HCT116 (cell line): ENCODE data around the gene MCM8. TPM values are rescaled to one million over a fixed set of nuclear protein-coding genes. Genes with fewer than 3 reads are reported as not detected.

Experiments
- ATAC-seq: fragments of 200-7000 bp; cut with Tn5 transposase; 2 replicates; pipeline ENCODE4 v1.9.1; 2020; ENCODE audit warnings: mild to moderate bottlenecking, moderate library complexity
- BruUV-seq: library from RNA; stranded (reverse); fragments of 400-500 nt; replicated peaks from 2 replicates; lab custom pipeline; 2021; lab: Mats Ljungman, UMichigan
- CTCF ChIA-PET: fragments of 300-600 bp; sonication (Branson Sonifier 250); formaldehyde crosslinking; loops from one replicate; lab custom pipeline; 2021; ENCODE audit warnings: antibody characterized with exemption; lab: Charles Lee
- POLR2A ChIA-PET: fragments of 300-600, 350-600 bp; sonication (Branson Sonifier 250); formaldehyde crosslinking; loops from one replicate; lab custom pipeline; 2021; ENCODE audit warnings: antibody characterized with exemption; lab: Charles Lee
- RAD21 ChIA-PET, 2 experiments: fragments of 300-600 bp; sonication (Branson Sonifier 250); formaldehyde crosslinking; loops; one replicate each; lab custom pipeline; 2023; ENCODE audit warnings: low total read pairs in 2 of 2; ENCODE audit not compliant: uncharacterized antibody in 2 of 2, unreplicated experiment in 2 of 2, low non-redundant PET in 1 of 2; lab: Charles Lee
- DNase-seq: peaks from one replicate; pipeline ENCODE4 v3.0.0-alpha.2; 2010; ENCODE audit warnings: low read depth, low spot score
- H2AFZ ChIP-seq: fragments of 200-600 bp; shearing (Covaris generic), sonication (generic); 2 replicates; pipeline ENCODE4 v1.6.1; 2017; ENCODE audit warnings: low read depth, mixed run types, mixed read lengths, antibody characterized with exemption, low read length; ENCODE audit not compliant: poor library complexity, severe bottlenecking
- H3K27ac ChIP-seq: 2 replicates; pipeline ENCODE4 v1.5.1; 2012; ENCODE audit warnings: low read depth, low read length
- H3K27me3 ChIP-seq: fragments of 200-600 bp; sonication (generic); 2 replicates; pipeline ENCODE4 v1.6.1; 2016; ENCODE audit warnings: mixed run types, low read length, mixed read lengths; ENCODE audit not compliant: insufficient read depth
- H3K36me3 ChIP-seq, 2 experiments: fragments of 200-500 bp in 1 of 2; fragments of 200-600 bp in 1 of 2; sonication (Bioruptor generic) in 1 of 2; sonication (generic) in 1 of 2; 2 replicates each; pipeline versions ENCODE4 v1.5.1 to v1.6.1; 2014 to 2016; ENCODE audit warnings: low read length in 2 of 2, inconsistent platforms in 1 of 2, mixed read lengths in 1 of 2, mixed run types in 1 of 2; ENCODE audit not compliant: insufficient read depth in 2 of 2, control insufficient read depth in 1 of 2
- H3K4me1 ChIP-seq, 2 experiments: fragments of 200-600 bp in 1 of 2; sonication (generic) in 1 of 2; 2 replicates each; pipeline versions ENCODE4 v1.5.1 to v1.6.1; 2012 to 2017; ENCODE audit warnings: low read length in 2 of 2, inconsistent platforms in 1 of 2, mild to moderate bottlenecking in 1 of 2, mixed read lengths in 1 of 2, mixed run types in 1 of 2, moderate library complexity in 1 of 2; ENCODE audit not compliant: insufficient read depth in 2 of 2, control insufficient read depth in 1 of 2
- H3K4me2 ChIP-seq: fragments of 200-600 bp; sonication (generic); 2 replicates; pipeline ENCODE4 v1.6.1; 2017; ENCODE audit warnings: mixed run types, low read length, mixed read lengths
- H3K4me3 ChIP-seq, 2 experiments: fragments of 200-600 bp in 1 of 2; sonication (generic) in 1 of 2; replicated peaks in 1 of 2; 2 replicates each; pipeline ENCODE4 v1.5.1; 2011 to 2016; ENCODE audit warnings: low read length in 2 of 2, control low read depth in 1 of 2, low read depth in 1 of 2, mild to moderate bottlenecking in 1 of 2, mixed read lengths in 1 of 2, mixed run types in 1 of 2
- H3K79me2 ChIP-seq: fragments of 200-600 bp; sonication (generic); 2 replicates; pipeline ENCODE4 v1.6.1; 2017; ENCODE audit warnings: mild to moderate bottlenecking, mixed run types, low read length, moderate library complexity, mixed read lengths; ENCODE audit not compliant: insufficient read depth
- H3K9ac ChIP-seq: fragments of 200-600 bp; sonication (generic); 2 replicates; pipeline ENCODE4 v1.6.1; 2016; ENCODE audit warnings: low read length, mixed read lengths
- H3K9me2 ChIP-seq: fragments of 200-600 bp; sonication (generic), shearing (Covaris generic); 2 replicates; pipeline ENCODE4 v1.6.1; 2017; ENCODE audit warnings: mixed run types, mild to moderate bottlenecking, moderate library complexity; ENCODE audit not compliant: insufficient read depth
- H3K9me3 ChIP-seq, 2 experiments: fragments of 200-500 bp in 1 of 2; fragments of 200-600 bp in 1 of 2; sonication (Bioruptor generic) in 1 of 2; sonication (generic) in 1 of 2; 2 replicates each; pipeline ENCODE4 v1.6.1; 2014 to 2017; ENCODE audit warnings: low read length in 2 of 2, mixed read lengths in 2 of 2, inconsistent platforms in 1 of 2, low read depth in 1 of 2, mild to moderate bottlenecking in 1 of 2, mixed run types in 1 of 2, moderate library complexity in 1 of 2; ENCODE audit not compliant: control insufficient read depth in 1 of 2, insufficient read depth in 1 of 2
- H4K20me1 ChIP-seq: fragments of 200-600 bp; sonication (generic), shearing (Covaris generic); 2 replicates; pipeline ENCODE4 v1.6.1; 2017; ENCODE audit warnings: mixed run types, mild to moderate bottlenecking, moderate library complexity; ENCODE audit not compliant: insufficient read depth
- CBX3 ChIP-seq: IDR thresholded peaks from 2 replicates; pipeline ENCODE4 v1.6.1; 2012; ENCODE audit warnings: low read depth
- CEBPB ChIP-seq: IDR thresholded peaks from 2 replicates; pipeline ENCODE4 v1.6.1; 2012; ENCODE audit warnings: low read depth
- ELF1 ChIP-seq: IDR thresholded peaks from 2 replicates; pipeline ENCODE4 v1.6.1; 2012; ENCODE audit warnings: low read depth, borderline replicate concordance
- FOSL1 ChIP-seq: IDR thresholded peaks from 2 replicates; pipeline ENCODE4 v1.6.1; 2012; ENCODE audit warnings: low read depth
- POLR2A ChIP-seq: IDR thresholded peaks from 2 replicates; pipeline ENCODE4 v1.7.0; 2011; ENCODE audit warnings: borderline replicate concordance; ENCODE audit not compliant: insufficient read depth, insufficient read length; ENCODE audit errors: extremely low read depth
- RAD21 ChIP-seq: IDR thresholded peaks from 2 replicates; pipeline ENCODE4 v1.6.1; 2012; ENCODE audit warnings: low read depth, mild to moderate bottlenecking
- SRF ChIP-seq: IDR thresholded peaks from 2 replicates; pipeline ENCODE4 v1.6.1; 2012; ENCODE audit warnings: low read depth
- ZFX ChIP-seq: fragments of 450-650 bp; IDR thresholded peaks from 2 replicates; pipeline ENCODE4 v1.6.1; 2017
- ZNF274 ChIP-seq: fragments of 200-500 bp; sonication (Bioruptor generic); IDR thresholded peaks from 2 replicates; pipeline ENCODE4 v1.6.1; 2014; ENCODE audit warnings: mild to moderate bottlenecking, low read depth, low read length, inconsistent platforms
- intact Hi-C: fragments of 100-400 bp; cut with micrococcal nuclease; formaldehyde crosslinking; loops from 2 replicates; pipeline ENCODE4 v1.10.0; 2022
- total RNA-seq: library from RNA; stranded (reverse); gene quantifications from one replicate; pipeline ENCODE4 v1.2.1, GENCODE V29; 2021; ENCODE audit not compliant: unreplicated experiment
- TF ChIP-seq, protein P1 (sequence below): IDR thresholded peaks from 2 replicates; pipeline ENCODE4 v1.6.1; 2012
- TF ChIP-seq, protein P2 (sequence below): IDR thresholded peaks from 2 replicates; pipeline ENCODE4 v1.6.1; 2012; ENCODE audit warnings: low read depth
- TF ChIP-seq, protein P3 (sequence below): IDR thresholded peaks from 2 replicates; pipeline ENCODE4 v1.6.1; 2011; ENCODE audit warnings: mild to moderate bottlenecking, low read length, moderate library complexity; ENCODE audit not compliant: insufficient replicate concordance; ENCODE audit errors: extremely low read depth

Gene MCM8
- total RNA-seq, 1 experiment from 2014 or later, result 21.9 TPM

DNA sequence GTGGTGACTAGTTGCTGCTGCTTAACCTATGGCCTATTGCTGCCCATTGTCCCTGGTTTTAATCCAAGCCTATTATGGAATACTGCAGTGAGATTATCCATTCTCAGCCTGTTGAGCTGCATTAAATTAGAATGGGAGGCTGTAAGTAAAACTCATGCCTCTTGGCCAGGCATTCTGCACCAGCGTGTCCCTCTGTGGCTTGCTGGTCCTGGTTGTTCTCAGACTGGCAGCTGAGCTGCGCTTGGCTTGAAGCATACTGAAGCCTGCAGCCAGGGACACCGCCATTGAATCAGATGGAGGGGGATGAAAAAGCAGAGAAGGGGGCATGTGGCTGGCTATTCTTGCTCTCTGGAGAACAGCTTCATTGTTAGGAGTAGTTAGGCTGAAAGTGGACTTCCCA lies 87.8 kb downstream of the MCM8 start:
- ATAC-seq (no peak), DNase-seq (no peak)
- H3K79me2 ChIP-seq, result no peaks in the 10 kb centered on the region; the same call in 1 of the 2 replicates
- ChIA-PET RAD21 (no interaction called here), CTCF (no interaction called here), POLR2A (no interaction called here)
- no peak overlapping the region for H3K9ac ChIP-seq
- H3K4me3 ChIP-seq, result no peak overlapping the region
- TF ChIP-seq RAD21, result no peak
- TF ChIP-seq POLR2A, result no peak
- TF ChIP-seq, protein P1, sequence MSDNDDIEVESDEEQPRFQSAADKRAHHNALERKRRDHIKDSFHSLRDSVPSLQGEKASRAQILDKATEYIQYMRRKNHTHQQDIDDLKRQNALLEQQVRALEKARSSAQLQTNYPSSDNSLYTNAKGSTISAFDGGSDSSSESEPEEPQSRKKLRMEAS, result no peak
- no peak for TF ChIP-seq FOSL1
- TF ChIP-seq CBX3, result no peak
- TF ChIP-seq, protein P2, sequence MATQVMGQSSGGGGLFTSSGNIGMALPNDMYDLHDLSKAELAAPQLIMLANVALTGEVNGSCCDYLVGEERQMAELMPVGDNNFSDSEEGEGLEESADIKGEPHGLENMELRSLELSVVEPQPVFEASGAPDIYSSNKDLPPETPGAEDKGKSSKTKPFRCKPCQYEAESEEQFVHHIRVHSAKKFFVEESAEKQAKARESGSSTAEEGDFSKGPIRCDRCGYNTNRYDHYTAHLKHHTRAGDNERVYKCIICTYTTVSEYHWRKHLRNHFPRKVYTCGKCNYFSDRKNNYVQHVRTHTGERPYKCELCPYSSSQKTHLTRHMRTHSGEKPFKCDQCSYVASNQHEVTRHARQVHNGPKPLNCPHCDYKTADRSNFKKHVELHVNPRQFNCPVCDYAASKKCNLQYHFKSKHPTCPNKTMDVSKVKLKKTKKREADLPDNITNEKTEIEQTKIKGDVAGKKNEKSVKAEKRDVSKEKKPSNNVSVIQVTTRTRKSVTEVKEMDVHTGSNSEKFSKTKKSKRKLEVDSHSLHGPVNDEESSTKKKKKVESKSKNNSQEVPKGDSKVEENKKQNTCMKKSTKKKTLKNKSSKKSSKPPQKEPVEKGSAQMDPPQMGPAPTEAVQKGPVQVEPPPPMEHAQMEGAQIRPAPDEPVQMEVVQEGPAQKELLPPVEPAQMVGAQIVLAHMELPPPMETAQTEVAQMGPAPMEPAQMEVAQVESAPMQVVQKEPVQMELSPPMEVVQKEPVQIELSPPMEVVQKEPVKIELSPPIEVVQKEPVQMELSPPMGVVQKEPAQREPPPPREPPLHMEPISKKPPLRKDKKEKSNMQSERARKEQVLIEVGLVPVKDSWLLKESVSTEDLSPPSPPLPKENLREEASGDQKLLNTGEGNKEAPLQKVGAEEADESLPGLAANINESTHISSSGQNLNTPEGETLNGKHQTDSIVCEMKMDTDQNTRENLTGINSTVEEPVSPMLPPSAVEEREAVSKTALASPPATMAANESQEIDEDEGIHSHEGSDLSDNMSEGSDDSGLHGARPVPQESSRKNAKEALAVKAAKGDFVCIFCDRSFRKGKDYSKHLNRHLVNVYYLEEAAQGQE, result no peak
- no peak for TF ChIP-seq ZFX
- no peak for TF ChIP-seq ELF1
- no peak for TF ChIP-seq CEBPB
- TF ChIP-seq SRF, result no peak
- TF ChIP-seq, protein P3, sequence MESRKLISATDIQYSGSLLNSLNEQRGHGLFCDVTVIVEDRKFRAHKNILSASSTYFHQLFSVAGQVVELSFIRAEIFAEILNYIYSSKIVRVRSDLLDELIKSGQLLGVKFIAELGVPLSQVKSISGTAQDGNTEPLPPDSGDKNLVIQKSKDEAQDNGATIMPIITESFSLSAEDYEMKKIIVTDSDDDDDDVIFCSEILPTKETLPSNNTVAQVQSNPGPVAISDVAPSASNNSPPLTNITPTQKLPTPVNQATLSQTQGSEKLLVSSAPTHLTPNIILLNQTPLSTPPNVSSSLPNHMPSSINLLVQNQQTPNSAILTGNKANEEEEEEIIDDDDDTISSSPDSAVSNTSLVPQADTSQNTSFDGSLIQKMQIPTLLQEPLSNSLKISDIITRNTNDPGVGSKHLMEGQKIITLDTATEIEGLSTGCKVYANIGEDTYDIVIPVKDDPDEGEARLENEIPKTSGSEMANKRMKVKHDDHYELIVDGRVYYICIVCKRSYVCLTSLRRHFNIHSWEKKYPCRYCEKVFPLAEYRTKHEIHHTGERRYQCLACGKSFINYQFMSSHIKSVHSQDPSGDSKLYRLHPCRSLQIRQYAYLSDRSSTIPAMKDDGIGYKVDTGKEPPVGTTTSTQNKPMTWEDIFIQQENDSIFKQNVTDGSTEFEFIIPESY, result no peak
- TF ChIP-seq ZNF274, result no peak
- no peaks in the 10 kb centered on the region for H4K20me1 ChIP-seq
- H3K9me3 ChIP-seq, result no peaks in the 10 kb centered on the region
- no peaks in the 10 kb centered on the region for H3K9me2 ChIP-seq
- H3K27me3 ChIP-seq, result no peaks in the 10 kb centered on the region
- no peak overlapping the region for H2AFZ ChIP-seq
- BruUV-seq, result no TSS peak
- no peak overlapping the region for H3K4me2 ChIP-seq
- no peak overlapping the region for H3K27ac ChIP-seq
- no peaks in the 10 kb centered on the region for H3K4me1 ChIP-seq
- intact Hi-C loops, result no loop called here
- H3K36me3 ChIP-seq, result peaks cover 17 to 33% of the 10 kb centered on the region in 2 experiments; a peak in 3 of 4 replicates
